Stimulated activated CD4-positive, alpha-beta T cell treated with anti-CD3 and anti-CD28 coated beads, Interleukin-1b, Interleukin-23, amount 100 ng/mL, for 1 hour (primary cell): ENCODE measurements around the gene PLEKHM3.

Experiments used
- DNase-seq, 2 donors: peaks; one replicate each; pipeline ENCODE4 v3.0.0-alpha.2; 2020; ENCODE audit warnings: low read depth in 2 of 2

Gene PLEKHM3

GRCh38 chr2:207892716-207893402 lies 132.5 kb downstream of the PLEKHM3 start:
- no peak for DNase-seq

GRCh38 chr2:207891086-207891844 lies 134.1 kb downstream of the PLEKHM3 start:
- DNase-seq, result no peak

- no peak for DNase-seq
Observed at GRCh38 chr2:207887500-207887899, 137.8 kb downstream of the PLEKHM3 start.

GRCh38 chr2:207885010-207885409 lies 140.3 kb downstream of the PLEKHM3 start:
- DNase-seq, result no peak

- DNase-seq, result no peak
Observed at GRCh38 chr2:207884127-207884526, 141.2 kb downstream of the PLEKHM3 start.

- no peak for DNase-seq
Observed at GRCh38 chr2:207883002-207883780, 142.1 kb downstream of the PLEKHM3 start.

GRCh38 chr2:207881902-207882301 lies 143.4 kb downstream of the PLEKHM3 start:
- DNase-seq, result no peak

GRCh38 chr2:207879536-207879935 lies 145.8 kb downstream of the PLEKHM3 start:
- no peak for DNase-seq

GRCh38 chr2:207876842-207877535 lies 148.3 kb downstream of the PLEKHM3 start:
- no peak for DNase-seq

GRCh38 chr2:207875473-207876212 lies 149.7 kb downstream of the PLEKHM3 start:
- DNase-seq, result no peak

GRCh38 chr2:207873794-207874193 lies 151.5 kb downstream of the PLEKHM3 start:
- no peak for DNase-seq

- no peak for DNase-seq
Observed at GRCh38 chr2:207871911-207872310, 153.4 kb downstream of the PLEKHM3 start.

- no peak for DNase-seq
Observed at GRCh38 chr2:207871506-207871905, 153.8 kb downstream of the PLEKHM3 start.

- DNase-seq, result no peak
Observed at GRCh38 chr2:207870814-207871213, 154.5 kb downstream of the PLEKHM3 start.

- no peak for DNase-seq
Observed at GRCh38 chr2:207869784-207870778, 155.2 kb downstream of the PLEKHM3 start.

- DNase-seq, result no peak
Observed at GRCh38 chr2:207868855-207869596, 156.3 kb downstream of the PLEKHM3 start.

- no peak for DNase-seq
Observed at GRCh38 chr2:207867905-207868304, 157.4 kb downstream of the PLEKHM3 start.

- DNase-seq, result no peak
Observed at GRCh38 chr2:207867056-207867455, 158.3 kb downstream of the PLEKHM3 start.

- DNase-seq, result no peak
Observed at GRCh38 chr2:207865210-207865609, 160.1 kb downstream of the PLEKHM3 start.
